Measurements from ENCODE around the gene NR2F1-AS1.

GRCh38 chr5:93460286-93460685 lies 120.7 kb downstream of the NR2F1-AS1 start:
- TF ChIP-seq CTCF (conservative IDR thresholded peaks at IDR 0.05; ENCODE audit: low read depth, low read length) (no peak), RAD21 (IDR thresholded peaks at IDR 0.05; ENCODE audit: low read length) (no peak), MAZ (IDR thresholded peaks at IDR 0.05; ENCODE audit: borderline replicate concordance, low read depth, low read length) (no peak), POLR2A (IDR thresholded peaks at IDR 0.05; ENCODE audit: low read depth, low read length) (no peak), USF2 (IDR thresholded peaks at IDR 0.05; ENCODE audit: low read depth, low read length) (no peak), FOS (IDR thresholded peaks at IDR 0.05; ENCODE audit: low read depth, low read length) (no peak), RCOR1 (IDR thresholded peaks at IDR 0.05; ENCODE audit: insufficient replicate concordance, low read length) (no peak), MXI1 (IDR thresholded peaks at IDR 0.05; ENCODE audit: borderline replicate concordance, low read depth, low read length) (no peak), SMC3 (IDR thresholded peaks at IDR 0.05; ENCODE audit: low read depth, low read length) (no peak)

Data from IMR-90 (cell line).